ENCODE measurements around the gene DPH3.

DNA sequence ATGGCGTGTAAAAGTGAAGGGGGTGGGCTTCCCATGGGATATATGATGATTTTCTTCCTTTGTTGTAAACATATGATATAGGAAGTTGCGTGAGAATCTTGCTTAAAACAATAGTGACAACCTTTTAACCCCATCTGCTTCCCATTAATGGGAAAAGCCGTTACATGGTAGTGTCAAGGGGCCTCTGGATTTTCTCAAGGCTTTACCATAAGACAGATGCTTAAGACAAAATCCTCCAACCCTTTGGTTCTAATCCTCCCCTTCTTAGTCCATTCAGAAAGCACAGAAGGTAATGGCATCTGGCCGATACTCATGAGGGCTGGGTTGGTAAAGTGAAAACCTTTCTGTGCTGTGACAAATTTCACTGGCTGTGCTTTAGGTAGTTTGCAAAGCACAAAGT is 25.0 kb downstream of the DPH3 start:
- TF ChIP-seq POLR2A (IDR thresholded peaks at IDR 0.05): no peak
- TF ChIP-seq, protein P1, sequence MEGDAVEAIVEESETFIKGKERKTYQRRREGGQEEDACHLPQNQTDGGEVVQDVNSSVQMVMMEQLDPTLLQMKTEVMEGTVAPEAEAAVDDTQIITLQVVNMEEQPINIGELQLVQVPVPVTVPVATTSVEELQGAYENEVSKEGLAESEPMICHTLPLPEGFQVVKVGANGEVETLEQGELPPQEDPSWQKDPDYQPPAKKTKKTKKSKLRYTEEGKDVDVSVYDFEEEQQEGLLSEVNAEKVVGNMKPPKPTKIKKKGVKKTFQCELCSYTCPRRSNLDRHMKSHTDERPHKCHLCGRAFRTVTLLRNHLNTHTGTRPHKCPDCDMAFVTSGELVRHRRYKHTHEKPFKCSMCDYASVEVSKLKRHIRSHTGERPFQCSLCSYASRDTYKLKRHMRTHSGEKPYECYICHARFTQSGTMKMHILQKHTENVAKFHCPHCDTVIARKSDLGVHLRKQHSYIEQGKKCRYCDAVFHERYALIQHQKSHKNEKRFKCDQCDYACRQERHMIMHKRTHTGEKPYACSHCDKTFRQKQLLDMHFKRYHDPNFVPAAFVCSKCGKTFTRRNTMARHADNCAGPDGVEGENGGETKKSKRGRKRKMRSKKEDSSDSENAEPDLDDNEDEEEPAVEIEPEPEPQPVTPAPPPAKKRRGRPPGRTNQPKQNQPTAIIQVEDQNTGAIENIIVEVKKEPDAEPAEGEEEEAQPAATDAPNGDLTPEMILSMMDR (IDR thresholded peaks at IDR 0.05): no peak
- no peak for TF ChIP-seq EP300 (IDR thresholded peaks at IDR 0.05)
- no peak for TF ChIP-seq POLR2AphosphoS5 (IDR thresholded peaks at IDR 0.05)
